HG02938 (cell line): Measurements from ENCODE around the gene PLB1.

ENCODE experiments used
- ATAC-seq: cut with Tn5 transposase; IDR thresholded peaks from one replicate; pipeline ENCODE4 v1.9.1; 2021; ENCODE audit warnings: mild to moderate bottlenecking, moderate library complexity; ENCODE audit not compliant: unreplicated experiment

The PLB1 gene, protein sequence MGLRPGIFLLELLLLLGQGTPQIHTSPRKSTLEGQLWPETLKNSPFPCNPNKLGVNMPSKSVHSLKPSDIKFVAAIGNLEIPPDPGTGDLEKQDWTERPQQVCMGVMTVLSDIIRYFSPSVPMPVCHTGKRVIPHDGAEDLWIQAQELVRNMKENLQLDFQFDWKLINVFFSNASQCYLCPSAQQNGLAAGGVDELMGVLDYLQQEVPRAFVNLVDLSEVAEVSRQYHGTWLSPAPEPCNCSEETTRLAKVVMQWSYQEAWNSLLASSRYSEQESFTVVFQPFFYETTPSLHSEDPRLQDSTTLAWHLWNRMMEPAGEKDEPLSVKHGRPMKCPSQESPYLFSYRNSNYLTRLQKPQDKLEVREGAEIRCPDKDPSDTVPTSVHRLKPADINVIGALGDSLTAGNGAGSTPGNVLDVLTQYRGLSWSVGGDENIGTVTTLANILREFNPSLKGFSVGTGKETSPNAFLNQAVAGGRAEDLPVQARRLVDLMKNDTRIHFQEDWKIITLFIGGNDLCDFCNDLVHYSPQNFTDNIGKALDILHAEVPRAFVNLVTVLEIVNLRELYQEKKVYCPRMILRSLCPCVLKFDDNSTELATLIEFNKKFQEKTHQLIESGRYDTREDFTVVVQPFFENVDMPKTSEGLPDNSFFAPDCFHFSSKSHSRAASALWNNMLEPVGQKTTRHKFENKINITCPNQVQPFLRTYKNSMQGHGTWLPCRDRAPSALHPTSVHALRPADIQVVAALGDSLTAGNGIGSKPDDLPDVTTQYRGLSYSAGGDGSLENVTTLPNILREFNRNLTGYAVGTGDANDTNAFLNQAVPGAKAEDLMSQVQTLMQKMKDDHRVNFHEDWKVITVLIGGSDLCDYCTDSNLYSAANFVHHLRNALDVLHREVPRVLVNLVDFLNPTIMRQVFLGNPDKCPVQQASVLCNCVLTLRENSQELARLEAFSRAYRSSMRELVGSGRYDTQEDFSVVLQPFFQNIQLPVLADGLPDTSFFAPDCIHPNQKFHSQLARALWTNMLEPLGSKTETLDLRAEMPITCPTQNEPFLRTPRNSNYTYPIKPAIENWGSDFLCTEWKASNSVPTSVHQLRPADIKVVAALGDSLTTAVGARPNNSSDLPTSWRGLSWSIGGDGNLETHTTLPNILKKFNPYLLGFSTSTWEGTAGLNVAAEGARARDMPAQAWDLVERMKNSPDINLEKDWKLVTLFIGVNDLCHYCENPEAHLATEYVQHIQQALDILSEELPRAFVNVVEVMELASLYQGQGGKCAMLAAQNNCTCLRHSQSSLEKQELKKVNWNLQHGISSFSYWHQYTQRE (N-terminal part only)

DNA sequence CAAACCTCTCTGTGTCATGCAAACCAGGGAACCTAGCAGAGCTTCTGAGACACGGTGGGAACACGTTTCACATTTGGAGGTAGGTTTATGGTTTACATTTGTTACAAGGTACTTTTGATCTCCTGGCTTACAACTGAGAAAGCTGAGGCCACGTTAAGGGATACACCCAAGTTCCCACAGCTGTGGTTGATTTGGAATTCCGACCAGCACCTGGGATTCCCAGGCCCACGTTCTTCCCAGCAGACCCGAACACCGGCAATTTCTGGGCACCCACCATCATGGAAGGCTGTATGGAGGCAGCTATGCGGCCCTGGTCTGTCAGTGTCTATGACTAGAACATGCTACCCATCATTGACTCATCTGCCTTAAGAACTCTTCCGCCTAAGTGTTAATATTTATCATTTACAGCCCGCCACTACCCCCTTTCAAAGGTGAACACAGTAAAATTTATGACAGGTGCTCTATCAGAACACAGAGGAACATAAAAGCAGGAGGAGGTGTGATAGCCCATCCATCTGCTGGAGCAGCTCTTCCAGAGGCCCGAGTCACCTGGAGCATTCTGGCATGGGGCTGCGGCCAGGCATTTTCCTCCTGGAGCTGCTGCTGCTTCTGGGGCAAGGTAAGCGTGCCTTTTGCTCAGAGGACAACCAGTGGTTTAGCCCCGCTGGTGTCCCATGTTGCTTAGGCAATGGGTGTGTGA lies at the start of gene PLB1:
PLB1 (plus strand) TSS at position 510 of the 700 bp plus-strand sequence; CDS start at position 565, 55 bp downstream.
- ATAC-seq = no peak

DNA sequence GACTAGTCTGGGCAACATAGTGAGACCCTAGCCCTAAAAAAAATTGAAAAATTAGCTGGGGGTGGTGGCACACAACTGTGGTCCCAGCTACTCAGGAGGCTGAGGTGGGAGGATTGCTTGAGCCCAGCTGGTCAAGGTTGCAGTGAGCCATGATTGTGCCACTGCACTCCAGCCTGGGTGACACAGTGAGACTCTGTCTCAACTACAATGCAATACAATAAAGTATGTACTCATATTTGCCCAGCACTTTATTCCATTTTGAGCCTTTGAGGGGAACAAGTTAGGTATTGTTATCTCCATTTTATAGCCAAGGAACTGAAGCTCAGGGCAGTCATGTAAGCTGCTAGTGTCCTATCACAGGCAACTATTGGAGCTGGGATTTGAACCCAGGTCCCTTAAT lies 49.3 kb upstream of the PLB1 start:
- ATAC-seq = no peak

DNA sequence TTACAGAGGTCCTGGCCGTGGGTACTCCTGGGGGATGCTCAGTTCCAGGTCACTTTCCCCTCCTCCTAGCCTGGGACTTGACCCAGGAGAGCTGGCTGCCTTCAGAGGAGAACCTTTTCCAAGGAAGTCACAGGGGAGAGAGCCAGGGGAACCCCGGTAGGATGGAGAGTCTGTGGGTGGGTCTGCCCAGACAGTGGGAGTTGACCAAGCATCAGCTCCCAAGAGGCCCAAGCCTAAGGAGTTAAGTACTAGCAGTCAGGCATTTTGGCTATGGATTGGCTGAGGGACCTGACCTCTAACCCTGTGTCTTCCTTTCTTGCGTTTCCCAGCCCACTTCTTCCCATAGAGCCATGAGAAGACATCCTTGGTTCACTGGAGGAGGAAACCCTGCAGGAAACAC lies 48.8 kb upstream of the PLB1 start:
- no peak for ATAC-seq

DNA sequence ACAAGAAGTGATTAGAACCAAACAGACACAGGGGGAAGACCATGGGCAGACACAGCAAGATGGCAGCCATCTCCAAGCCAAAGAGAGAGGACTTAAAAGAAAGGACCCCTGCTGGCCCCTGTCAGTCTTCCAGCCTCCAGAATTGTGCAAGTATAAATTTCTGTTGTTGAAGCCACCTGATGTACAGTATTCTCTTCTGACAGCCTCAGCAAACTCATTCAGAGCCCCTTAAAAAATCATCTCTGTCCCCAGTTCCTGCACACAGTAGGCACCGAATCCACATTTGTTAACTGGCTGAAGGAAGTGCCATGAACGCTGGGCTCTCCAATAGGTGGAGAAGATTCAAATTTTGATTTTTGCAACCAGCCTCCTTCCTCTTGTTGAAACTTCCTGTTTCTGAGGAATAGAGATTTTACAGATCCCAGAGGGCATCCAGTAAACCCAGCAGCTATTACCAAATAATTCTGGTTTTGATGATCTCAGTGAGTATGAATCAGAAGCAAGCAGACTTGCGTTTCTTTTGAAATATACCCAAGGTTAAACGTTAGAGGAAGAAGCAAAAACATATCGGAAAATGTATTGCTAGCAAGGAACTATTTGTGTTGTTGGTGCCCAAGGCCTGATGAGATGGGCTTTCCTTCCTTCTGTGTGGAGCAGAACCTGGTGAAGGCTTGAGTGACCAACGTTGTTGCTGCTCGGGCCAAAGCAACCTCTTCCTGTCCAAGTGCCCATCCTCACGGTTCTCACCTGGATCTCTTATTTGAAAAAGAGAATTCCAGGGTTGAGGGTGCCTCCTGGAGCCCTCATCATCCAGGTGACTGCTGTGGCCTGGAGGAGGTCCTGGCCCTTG lies 47.7 kb upstream of the PLB1 start:
- no peak for ATAC-seq

DNA sequence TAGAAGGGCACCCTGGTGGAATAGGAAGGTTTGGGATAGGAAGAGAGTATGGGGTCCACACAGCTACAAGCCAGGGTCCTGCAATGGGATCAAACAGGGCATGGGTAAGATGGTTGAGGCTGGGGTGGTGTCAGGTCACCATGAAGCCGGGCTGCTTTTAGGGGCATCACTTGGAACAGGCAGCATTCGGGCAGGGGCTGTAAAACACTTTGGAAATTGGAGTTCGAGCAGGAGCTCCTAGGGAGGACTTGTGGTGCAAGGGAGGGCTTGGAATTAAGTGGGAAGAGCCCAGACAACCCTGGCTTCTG lies 47.1 kb upstream of the PLB1 start:
- ATAC-seq = no peak

DNA sequence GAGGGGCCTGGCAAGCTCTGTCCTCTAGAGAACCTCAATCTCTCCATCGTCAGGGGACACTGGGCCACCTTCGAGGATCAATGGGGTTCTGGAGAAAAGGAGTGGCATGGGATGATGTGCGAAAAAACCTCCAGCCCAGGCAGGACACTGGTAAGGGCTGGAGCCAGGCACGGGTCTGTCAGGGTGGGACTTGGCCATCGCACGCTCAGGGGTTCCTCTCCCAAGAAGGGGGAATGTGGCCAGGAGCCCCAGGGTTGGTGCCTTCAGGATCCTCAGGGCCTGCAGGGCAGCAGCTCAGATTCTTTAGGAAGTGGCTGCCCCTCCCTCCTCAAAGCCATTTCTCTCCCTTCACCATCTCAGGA lies 46.8 kb upstream of the PLB1 start:
- no peak for ATAC-seq

DNA sequence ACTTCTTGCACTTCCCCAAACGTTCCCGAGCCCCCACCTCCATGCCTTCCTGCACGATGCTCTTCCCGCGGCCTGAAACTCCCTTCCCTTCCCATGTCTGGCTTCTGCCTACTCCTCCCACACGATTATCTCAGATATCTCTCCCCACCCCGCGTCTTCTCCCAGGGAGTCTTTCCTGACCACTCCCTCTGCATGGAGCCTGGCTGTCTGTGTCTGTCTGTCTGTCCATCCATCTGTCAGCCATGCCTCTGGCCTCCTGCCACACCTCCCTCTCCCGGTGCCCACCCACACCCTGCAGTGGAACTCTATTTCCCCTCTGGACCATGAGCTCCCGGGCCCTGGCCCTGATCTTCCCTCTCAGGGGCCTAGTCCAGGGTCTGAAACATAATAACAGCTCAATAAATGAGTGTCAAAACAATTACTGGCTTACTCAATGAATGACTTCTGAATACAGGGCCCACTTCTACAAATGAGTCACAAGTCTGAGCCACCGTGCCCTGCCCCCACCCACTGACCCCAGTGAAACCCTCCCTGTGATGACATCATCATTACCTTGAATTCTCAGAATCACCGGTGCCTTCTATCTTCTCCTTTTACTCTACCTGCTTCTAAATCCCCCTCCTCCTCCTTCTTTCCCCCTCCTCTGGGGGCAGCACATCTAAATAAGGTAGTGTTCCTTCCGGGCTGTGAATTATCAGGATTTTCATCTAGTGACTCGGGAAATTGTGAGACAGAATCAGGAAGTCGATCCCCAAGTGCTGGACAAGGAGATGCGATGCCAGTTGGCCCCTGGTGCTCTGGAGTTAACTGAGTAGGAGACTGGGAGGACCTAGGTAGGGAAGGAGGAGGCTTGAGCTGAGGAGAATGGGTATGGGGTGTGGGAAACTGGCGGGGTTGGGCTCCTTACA lies 46.1 kb upstream of the PLB1 start:
- no peak for ATAC-seq

DNA sequence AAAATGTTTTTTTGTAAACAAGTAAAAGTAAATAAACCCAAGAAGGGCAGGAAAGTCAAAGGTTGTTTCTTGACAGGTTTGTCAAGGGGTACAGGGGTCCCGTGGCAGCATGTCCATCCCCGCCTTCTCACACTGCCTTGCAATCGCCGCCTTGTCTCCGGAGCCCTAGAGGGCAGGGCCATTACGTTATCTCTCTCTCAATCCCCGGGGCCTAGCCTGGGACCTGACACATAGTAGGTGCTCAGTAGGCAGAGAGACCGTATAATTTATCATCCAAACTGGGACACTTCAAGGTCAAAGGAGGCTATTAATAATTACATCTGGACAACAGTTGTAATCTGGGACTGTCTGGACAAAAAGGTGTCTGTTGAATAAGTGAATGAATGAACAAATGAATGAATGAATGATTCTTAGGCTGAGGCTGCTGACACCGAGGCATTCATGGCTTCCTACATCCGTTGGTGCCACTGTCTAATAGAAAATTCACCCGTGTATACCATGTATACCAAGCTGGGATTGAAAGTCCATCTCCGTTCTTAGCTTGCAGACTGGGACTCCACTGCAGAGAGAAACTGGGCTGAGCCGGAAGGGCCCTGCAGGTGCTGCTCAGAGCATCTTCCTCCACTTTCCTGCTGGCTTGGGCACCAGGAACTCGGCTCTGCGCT lies 44.8 kb upstream of the PLB1 start:
- ATAC-seq = no peak

DNA sequence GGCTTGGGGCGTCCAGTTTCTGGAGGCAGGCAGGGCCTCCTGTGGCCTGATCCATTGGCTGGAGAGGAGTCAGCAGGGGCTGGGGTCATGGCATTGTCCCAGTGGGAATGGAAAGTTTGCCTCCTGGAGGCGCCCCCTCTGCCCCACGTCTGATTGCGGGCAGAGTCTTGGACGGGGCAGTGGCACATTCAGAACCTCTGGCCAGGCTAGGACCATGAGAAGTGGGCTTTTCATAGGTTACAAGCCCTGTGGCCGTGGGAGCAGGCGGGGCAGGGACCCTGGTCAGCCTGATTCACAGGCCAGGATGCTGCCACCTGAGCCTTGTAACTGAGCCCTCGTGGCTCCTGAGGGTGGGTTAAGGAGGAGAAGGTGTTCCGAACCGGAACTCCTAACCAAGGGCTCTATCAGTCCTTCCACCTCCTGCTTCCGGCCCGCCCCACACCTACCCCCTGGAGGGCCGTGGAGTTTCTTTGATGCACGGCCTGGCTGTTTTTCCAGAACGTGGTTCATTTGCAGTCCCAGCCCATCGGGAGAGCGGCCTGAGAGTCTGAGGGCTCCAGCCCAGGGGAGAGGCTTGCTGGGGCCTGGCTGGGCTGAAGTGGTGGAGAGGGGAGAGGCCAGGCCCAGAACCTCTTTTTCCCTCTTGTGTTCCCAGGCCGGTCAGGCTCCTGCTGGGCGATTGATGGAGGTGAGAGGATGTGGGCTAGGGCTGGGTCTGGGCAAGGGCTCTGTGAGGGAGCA lies 43.9 kb upstream of the PLB1 start:
- ATAC-seq = no peak

DNA sequence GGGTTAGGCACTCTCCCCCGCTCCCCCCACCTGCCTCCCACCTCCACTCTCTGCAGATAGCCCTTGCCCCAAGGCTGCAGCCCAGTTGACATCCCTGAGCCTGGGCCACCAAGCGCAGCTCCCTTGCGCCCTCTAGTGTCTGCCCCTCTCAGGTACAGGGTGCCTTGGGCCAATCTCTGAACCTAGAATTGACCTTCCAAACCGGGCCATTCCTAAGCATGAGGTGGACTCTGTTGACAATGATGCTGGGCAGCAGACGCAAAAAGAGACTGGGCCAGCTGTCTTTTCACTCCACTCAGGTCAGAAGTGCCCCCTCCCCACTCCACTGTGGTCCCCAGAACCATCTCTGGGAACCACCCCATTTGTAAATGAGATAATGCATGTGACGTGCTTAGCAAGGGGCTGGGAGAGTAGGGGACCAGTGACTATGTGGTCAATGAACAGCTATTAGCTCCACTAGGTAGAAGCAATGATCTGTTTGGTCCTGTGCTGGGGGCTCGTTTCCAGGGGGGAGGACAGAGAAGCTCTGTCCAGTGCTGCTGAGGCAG lies 43.3 kb upstream of the PLB1 start:
- ATAC-seq = no peak

DNA sequence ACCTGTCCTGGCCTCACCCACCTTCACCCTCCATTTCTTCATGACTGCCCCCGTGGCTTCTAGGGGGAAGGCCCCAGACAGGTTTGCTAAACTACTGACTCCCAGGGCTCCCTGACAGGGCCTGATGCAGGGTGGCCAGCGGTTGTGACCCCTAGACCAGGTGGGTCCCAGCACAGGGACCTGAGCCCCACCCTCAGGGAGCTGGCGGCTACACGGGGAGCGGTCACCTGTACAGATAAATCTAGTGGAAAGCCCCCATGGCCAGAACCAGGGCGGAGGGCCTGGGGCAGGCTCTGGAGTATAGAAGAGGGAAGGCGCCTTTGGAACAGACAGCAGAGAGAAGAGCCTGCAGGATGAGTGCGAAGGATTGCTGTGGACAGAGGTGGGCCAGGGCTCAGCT lies 42.5 kb upstream of the PLB1 start:
- no peak for ATAC-seq

DNA sequence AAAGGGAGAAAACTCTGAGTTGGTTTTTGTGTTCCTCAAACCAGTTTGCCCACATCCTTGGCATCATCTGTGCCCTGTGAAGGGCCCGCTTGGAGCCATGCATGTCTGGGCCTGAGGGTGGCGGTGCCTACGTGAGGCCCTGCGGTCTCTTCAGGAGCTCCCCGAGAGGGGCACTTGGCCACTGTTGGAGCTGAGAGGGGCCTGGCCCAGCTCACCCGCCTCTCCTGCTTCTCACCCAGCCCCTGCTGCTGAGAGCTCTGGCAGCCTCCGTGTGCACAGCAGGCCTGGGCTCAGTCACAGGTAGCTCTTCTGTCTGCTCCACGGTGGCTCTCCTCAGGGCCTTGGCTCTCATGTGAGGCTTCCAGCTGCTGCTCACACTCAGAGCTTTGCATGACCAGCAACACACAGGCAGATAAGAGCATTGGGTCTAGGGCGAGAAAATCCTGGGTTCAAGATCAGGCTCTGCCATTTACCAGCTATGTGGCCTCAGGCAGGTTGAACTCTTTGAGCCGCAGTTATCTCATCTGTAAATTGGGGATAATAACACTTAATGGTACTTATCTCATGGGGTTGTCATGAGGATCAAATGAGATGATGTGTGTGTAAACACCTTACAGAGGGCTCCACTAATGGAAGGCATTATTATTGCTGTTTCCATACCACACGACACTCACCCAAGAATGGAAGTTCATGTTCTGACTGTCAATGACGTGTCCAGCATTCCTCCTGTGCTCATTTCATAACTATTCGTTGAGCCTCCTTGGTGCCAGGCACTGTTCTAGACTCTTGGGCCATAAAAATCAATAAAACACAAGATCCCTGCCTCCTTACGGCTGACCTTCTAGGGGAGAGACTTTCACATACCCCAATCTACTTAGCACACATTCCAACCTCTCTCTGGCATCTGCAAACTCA lies 41.6 kb upstream of the PLB1 start:
- ATAC-seq = no peak

DNA sequence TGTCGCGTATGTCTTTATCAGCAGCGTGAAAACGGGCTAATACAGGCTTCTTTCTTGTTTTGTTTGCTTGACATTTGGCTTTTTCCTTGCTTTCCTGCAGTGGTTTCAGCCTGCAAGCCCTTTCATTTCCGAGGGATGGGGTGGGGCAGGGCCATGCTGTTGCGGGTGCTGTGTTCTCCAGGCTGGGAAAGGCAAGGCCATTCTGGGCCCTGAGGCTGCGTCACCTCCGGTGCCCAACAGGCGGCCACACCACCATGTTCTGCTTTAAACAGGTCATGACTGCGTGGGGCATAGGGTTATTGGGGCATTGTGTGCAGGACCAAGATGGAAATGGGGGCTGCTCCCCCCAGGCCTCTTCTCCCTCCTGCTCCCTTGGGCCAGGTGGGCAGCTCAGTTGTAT lies 38.6 kb upstream of the PLB1 start:
- no peak for ATAC-seq

DNA sequence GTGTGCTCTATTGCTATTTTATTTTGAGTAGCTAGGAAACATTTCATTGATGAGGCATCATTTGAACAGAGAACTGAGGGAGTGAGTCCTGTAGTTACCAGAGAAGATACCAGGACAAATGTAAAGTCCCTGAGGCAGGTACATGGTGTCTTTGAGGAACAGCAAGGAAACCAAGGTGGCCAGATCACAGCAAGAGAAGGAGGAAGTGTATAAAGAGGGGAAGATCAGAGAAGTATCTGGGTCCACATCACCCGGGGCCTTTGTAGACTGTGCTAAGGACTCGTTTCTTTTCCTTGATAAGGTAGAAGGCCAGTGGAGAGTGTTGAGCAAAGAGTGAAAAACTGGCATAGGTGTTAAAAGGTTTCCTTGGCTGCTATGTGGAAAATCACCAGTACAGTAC lies 34.8 kb upstream of the PLB1 start:
- no peak for ATAC-seq

DNA sequence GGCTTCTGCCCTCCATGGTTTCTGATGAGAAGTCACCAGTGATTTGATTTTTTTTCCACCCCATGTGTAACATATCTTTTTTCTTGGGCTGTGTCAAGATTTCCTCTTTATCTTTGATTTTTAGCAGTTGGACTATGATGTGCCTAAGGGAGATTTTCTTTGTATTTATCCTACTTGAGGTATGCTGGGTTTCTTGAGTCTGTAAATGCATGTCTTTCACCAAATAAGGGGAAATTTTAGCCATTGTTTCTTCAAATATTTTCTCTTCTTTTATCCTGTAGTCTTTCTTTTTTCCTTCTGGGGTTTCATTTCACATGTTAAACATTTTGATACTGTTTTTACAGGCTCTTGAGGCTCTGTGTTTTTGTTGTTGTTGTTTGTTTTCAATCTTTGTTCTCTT lies 33.7 kb upstream of the PLB1 start:
- no peak for ATAC-seq

DNA sequence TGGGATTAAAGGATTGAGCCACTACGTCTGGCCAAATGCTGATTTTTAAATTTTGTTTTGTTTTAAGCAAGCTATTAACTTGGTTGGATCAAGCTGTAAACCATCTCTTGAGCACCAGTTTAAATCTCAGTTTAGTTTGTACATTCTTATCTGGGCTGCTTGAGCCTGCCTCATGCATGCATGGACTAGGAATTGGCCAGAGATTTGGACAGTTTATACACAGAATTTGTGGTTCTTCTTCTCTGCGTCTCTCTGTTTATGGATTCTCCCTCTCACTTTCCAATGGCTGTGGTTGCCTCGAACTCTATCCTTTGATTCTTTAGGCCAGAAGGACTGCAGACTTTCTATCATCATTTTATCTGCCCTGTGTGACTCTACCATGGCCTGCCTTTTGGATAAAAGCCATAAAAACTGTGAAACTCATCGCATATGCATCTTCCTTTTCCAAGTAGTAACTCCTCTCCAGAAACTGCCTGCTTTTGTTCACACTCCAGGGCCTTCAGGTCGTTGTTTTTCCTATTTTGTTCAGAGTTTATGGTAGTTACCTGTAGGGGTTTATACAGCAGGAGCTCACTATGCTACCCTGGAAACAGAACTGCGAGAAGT lies 32.5 kb upstream of the PLB1 start:
- ATAC-seq = no peak
